ENCODE data around the gene C11orf68.

The C11orf68 gene

DNA sequence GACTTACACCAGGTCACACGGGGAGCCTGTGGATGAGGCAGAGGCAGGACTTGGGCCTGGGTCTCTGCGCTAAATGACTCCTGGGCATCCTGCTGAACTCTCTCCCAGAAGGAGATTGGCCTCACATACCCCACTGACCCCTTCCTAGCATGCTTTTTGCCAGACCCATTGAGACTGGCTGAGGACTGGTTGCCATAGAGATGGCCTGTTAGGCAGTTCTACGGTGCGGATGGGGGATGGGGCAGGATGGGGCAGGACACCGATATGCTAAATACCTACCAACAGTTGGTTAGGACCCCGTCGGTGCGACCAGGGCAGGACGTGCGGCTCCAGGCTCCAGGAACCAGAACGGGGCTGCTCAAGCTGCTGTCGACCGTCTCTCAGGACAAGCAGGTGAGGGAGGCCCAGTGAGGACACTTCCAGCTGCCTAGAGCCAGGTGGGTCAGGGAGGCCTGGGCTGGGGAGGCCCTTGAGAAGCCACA is 26.6 kb upstream of the C11orf68 start, which contains the start of gene TSGA10IP:
TSGA10IP (plus strand) TSS at position 51 of the 482 bp plus-strand sequence; CDS start at position 247, 196 bp downstream.
- no peak for DNase-seq (ENCODE audit: extremely low spot score, insufficient read length, low read depth)
- no peak for FAIRE-seq

DNA sequence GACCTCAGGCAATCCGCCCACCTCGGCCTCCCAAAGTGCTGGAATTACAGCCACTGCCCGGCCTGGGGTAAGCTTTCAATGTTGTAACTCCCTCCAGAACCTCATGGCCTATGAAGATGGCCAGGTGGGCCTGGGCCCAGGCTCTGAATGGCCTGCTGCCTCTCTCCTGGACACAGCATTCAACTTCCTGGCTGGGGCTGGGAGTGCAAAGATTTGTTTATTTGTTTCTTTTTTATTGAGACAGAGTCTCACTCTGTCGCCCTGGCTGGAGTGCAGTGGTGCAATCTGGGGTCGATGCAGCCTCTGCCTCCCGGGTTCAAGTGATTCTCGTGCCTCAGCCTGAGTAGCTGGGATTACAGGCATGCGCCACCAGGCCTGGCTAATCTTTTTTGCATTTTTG is 25.9 kb upstream of the C11orf68 start:
- DNase-seq (ENCODE audit: extremely low spot score, insufficient read length, low read depth) = no peak
- no peak for FAIRE-seq

DNA sequence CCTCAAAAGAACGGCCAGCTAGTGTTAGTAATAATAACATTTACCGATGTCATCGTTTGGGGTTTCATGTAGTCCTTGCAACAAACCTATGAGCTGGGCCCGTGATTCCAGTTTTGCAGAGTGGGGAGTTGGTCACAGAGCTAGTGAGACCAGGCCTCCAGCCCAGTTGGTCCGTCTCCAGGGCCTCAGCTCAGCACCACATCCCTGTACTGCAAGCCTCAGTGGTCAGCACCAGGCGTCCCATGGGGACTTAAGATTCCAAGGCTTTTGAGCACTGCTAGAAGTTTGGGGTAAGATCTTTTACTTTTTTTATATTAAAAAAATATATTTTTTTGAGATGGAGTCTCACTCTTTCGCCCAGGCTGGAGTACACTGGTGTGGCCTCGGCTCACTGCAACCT is 25.3 kb upstream of the C11orf68 start:
- no peak for FAIRE-seq
- no peak for DNase-seq (ENCODE audit: extremely low spot score, insufficient read length, low read depth)

DNA sequence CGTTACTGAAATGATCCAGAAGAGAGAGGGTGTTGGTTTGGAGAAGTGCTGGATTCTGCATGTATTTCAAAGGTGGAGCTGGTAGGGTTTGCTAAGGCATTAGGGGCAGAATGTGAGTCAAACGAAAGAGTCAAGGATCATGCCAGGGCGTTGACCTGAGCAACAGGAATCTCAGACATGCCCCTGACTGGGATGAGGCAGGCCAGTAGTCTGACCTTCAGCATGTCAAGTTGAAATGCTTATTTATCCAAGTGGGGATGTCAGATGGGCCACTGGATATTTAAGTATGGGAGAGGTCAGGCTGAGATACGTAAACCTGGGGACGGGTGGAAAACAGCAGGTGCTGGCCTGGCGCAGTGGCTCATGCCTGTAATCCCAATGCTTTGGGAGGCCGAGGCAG is 23.7 kb upstream of the C11orf68 start:
- DNase-seq (ENCODE audit: extremely low spot score, insufficient read length, low read depth) (no peak), FAIRE-seq (no peak)

DNA sequence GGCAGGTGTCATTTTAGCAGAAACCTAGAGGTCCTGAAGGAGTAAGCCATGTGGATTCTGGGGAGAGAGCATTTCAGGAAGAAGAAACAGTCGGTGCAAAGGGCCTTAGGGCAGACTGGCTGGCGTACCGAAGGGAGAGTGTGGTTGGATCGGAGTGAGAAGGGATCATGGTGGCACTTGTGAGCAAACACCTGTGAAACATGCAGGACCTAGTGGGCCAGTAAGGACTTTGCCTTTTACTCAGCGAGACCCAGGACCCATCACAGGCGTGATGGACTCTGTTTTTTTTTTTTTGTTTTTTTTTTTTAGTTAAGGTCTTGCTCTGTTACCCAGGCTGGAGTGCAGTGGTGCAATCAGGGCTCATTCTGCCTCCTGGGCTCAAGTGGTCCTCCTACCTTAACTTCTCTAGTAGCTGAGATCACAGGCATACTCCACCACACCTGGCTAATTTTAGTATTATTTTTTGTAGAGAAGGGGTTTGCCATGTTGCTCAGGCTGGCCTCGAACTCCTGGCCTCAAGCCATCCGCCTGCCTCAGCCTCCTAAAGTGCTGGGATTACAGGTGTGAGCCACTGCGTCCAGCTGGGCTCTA is 23.0 kb upstream of the C11orf68 start:
- FAIRE-seq (no peak), DNase-seq (ENCODE audit: extremely low spot score, insufficient read length, low read depth) (no peak)

DNA sequence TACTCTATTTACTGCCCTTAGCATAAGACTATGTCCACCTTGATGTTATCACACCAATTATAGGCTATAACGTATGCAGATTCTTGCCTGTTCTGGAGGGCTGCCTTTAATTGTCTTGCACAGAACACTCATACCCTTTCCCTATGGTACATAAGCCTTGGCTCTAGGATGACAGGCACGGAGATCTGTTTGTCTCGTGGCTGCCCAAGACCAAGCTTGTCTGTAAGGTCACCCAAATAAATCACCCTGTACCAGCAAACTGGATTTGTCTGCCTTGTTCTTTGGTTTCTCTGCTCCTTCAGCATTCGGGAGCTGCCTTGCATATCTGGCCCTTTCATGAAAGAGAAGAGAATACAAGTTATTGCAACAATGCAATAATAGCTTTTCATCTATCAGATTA is 18.9 kb upstream of the C11orf68 start:
- FAIRE-seq (no peak), DNase-seq (ENCODE audit: extremely low spot score, insufficient read length, low read depth) (no peak)

DNA sequence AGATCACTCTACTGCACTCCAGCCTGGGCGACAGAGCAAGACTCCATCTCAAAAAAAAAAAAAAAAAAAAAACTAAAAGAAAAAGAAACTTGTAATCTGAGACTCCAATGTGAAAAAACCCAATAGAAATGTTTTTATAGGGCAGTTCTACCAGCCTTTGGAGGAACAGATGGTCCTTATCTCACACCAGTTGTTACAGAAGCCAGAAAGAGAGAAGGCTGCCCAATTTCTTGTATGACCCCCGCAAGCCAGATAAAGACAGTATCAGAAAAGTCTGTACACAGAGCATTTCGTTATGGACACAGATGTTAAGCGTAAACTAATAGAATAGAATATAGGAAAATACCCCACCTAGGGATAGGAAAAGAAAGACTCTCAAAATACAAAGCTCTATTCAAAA is 15.2 kb upstream of the C11orf68 start:
- DNase-seq (ENCODE audit: extremely low spot score, insufficient read length, low read depth) (no peak), FAIRE-seq (no peak)

DNA sequence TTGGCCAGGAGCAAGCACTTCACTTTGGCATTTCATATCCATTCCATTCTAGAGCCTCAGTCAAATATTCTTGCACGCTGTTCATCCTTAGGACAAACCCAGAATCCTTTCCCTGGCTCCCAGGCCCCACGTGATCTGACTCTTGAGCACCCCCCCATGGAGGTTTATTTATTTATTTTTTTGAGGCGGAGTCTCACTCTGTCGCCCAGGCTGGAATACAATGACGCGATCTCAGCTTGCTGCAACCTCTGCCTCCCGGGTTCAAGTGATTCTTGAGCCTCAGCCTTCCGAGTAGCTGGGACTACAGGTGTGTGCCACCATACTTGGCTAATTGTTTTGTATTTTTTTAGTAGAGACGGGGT is 13.7 kb upstream of the C11orf68 start:
- no peak for FAIRE-seq

DNA sequence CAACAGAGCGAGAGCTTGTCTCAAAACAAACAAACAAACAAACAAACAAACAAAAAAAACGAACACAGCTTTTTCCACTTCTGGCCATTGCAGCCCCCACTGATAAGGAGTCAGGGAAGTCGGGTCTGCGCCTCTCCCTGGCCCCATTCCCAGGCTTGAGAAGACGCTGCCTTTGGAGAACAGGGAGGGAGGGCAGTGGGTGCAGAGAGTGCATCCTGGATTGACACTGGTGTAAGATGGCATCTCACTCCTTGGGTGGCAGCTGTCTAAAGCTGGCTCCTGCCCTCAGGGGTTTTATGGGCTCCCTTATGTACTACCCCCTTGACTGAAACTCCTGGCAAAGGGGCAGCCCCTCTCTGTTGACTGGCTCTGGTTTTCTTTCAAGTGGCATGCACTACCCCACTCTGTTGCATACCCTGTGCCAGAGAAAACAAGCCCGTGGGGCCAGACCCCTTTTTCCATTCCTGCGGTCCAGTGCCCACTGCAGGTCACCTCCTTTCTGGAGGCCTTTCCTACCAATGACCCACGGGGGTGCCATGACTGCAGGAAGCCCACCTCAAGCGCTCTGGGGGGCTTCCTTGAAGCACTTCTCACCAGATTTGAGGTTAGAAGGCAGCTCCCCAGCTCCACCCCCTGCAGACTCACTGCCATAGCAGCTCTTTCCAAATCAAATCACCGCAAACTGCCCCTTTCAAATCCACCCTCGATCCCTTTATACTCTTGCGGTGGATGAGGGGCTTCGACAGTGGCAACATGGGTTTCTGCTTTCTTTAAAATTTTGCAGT is 13.1 kb upstream of the C11orf68 start:
- FAIRE-seq = no peak
- DNase-seq (ENCODE audit: extremely low spot score, insufficient read length, low read depth) = no peak

More for the DNA sequence above, 13.7 kb upstream of the C11orf68 start:
- DNase-seq (ENCODE audit: extremely low spot score, insufficient read length, low read depth) = no peak

DNA sequence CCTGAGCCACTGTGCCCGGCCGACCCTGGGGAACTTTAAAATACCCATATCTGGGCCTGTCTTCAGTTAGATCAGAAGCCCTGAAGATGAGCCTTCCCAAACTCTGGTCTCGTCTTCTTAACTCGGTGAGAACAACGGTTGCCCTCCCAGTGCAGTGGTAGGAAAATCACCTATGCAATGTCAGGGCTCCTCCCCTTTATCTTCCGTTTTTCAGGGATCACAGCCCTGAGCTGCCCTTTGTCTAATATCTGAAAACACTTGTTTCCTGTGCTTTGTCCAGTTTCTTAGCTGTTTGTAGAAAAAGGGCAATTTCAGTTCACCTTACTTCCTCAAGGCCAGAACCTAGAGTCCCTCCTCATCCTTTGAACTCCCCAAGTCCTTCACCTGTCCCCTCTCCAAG is 9.8 kb upstream of the C11orf68 start:
- DNase-seq (ENCODE audit: extremely low spot score, insufficient read length, low read depth) (no peak), FAIRE-seq (peak; percentile 69)

DNA sequence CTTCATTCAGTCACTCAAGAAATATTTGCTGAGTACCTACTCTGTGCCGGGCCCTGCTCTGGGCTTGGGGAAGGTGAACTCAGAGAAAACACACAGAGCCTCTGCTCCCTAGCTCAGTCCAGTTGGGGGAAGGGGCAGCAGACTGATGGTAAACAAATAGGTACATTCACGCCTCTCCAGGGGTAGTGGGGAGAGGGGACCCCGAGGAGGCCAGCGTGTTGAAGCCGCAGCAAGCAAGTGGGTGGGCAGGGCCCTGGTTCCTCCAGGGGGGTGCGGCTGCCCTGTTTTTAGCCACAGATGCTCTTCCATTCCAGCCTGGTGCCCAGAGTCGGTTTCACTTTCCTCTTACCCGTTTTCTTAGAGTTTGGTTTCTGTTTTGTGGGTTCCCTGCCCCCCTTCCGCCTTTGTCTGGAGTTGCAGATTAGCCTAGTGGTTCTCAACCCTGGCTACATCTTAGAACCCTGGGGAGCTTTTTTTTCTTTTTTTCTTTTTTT is 9.1 kb upstream of the C11orf68 start:
- peak; percentile 76 for DNase-seq (ENCODE audit: extremely low spot score, insufficient read length, low read depth)
- peak; percentile 93 for FAIRE-seq

DNA sequence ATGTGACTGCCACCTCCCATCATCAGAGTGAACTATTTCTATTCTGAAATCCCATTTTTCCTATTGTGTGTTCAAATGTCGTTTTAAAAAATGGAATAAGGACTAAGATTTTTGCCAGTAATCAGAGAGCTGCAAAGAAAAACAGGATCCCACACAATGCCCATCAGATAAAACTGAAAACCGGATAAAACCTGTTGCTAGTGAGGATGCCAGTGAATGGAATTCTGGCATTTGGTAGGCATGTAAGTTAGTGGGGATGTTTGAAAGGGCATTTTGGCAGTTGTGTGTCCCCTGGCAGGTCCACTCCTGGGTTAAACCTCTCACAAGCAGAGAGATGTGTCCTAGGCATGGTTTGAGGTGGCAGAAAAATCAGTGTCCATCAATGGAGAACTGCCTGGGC is 6.5 kb upstream of the C11orf68 start:
- no peak for FAIRE-seq
- no peak for DNase-seq (ENCODE audit: extremely low spot score, insufficient read length, low read depth)

DNA sequence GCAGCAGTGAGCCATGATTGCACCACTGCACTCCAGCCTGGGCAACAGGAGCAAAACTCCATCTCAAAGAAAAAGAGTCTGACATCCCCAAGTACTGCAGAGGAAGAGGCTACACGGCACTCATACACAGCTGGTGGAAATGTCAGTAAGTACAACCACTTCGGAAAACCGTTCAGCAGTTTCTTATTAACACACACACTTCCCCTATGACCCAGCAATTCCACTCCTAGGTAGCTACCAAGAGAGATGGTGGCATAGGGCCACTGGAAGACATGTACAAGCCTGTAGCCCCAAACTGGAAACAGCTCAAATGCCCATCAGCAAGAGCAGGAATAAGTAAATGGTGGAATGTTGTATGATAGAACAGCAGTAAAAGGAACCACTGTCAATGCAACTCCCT is 3.7 kb upstream of the C11orf68 start:
- no peak for FAIRE-seq

DNA sequence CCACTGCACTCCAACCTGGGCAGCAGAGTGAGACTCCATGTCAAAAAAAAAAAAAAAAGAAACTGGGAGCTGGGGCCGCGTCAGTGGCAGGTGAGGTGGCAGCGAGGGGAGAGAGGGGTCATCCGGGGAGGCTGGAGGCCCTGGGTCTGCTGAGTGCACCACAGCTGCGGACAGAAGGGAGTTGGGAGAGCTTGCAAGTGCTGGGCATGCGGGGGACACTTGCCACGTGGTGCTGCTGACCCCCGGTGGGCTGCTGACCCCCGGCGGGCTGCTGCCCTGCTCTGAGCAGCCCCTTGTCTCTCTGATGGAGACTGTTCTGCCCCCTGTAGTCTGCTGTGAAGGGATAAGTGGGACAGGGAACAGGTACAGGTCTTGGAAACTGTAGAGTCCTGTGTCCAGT is 3.0 kb upstream of the C11orf68 start:
- no peak for DNase-seq (ENCODE audit: extremely low spot score, insufficient read length, low read depth)
- FAIRE-seq = no peak

More for the DNA sequence above, 3.7 kb upstream of the C11orf68 start:
- DNase-seq (ENCODE audit: extremely low spot score, insufficient read length, low read depth) = no peak

DNA sequence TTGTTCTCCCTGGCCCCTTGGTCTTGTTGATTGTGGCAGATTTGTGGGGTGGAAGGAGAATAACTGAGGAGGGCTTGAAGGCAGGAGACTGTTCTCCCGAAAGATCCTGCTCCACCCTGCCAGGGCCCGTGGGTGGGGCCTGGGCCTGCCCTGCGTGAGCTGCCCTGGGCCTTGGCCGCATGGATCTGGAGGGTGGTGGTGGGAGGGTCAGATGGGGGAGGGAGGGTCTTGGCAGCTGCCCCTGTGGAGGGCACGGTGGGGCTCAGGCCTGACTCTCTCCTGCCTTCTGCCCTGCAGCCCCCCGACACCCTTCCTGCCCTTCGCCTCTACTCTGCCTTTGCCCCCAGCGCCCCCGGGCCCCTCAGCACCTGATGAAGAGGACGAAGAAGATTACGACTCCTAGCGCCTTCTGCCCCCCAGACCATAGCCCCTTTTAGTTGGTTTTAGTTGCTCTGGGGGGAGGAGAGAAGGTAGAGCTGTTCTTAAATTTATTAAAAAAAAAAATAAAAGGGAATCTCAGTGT is 2.2 kb upstream of the C11orf68 start:
- DNase-seq (ENCODE audit: extremely low spot score, insufficient read length, low read depth) = no peak
- FAIRE-seq = no peak

DNA sequence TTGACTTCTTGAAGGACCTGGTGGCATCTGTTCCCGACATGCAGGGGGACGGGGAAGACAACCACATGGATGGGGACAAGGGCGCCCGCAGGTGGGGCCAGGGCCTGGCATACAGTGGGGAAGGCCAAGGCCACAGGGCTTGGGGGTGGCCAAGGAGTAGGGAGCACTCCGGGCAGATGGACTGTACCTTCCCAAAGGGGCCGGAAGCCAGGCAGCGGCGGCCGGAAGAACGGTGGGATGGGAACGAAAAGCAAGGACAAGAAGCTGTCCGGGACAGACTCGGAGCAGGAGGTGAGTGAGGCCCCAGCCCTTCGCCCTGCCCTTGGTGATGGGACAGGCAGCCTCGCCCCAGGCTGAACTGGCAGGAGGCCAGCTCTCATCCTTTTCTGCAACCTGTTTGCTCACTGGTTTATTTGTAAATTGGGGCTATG is 1.5 kb upstream of the C11orf68 start:
- no peak for FAIRE-seq
- no peak for DNase-seq (ENCODE audit: extremely low spot score, insufficient read length, low read depth)

DNA sequence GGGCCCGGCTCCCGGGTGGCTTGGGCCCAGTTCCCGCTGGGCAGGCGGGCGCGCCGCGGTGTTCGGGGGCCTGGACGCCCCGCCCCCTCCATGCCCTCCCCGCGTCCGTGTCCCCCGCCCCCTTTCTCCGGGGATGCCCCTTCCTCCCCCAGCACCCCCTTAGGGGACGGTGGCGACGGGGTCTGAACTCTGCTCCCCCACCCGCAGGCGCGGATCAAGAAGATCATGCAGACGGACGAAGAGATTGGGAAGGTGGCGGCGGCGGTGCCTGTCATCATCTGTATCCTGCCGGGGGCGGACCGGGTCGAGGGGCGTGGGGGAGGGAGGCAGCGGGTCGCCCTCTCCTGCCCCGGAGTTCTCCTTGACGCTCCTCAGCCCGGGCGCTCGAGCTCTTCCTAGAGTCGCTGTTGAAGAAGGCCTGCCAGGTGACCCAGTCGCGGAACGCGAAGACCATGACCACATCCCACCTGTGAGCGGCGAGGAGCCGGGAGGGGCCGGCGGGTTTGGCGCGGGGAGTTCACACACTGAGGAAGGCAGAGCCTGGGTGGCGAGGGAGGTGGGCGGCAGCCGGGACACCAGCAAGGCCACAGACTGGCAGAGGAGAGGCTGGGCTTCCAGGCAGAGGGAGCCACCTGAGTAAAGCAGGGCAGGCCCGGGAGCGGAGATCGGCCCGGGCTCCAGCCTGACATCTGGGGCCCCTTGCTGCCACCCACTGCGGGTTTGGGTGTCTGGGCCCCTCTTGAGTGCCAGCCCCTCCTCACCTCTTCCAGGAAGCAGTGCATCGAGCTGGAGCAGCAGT is 910 bp upstream of the C11orf68 start:
- FAIRE-seq (no peak), DNase-seq (ENCODE audit: extremely low spot score, insufficient read length, low read depth) (no peak)

DNA sequence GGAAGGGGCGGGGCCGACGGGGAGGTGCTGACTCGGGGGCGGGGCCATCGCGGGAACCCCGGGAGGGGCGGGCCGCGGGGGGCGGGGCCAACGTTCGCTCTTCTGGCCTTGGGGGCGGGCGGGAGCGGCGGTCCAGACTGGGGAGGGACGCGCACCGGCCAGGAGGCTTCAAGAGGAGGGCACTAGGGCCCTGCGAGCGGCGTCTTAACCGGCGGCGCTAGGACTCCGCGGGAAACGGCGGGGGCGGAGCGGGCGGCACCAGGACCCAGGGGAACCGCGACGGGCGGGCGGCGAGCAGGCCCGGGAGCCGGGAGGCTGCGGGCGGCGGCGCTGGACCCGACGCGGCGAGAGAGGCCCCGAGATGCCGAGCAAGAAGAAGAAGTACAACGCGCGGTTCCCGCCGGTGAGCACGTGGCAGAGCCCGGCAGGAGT is 295 bp upstream of the C11orf68 start, which contains the start of gene DRAP1:
DRAP1 (plus strand) TSS at position 286 of the 432 bp plus-strand sequence; CDS start at position 362, 76 bp downstream.
- peak; percentile 97 for DNase-seq (ENCODE audit: extremely low spot score, insufficient read length, low read depth)
- FAIRE-seq = peak; percentile 73

DNA sequence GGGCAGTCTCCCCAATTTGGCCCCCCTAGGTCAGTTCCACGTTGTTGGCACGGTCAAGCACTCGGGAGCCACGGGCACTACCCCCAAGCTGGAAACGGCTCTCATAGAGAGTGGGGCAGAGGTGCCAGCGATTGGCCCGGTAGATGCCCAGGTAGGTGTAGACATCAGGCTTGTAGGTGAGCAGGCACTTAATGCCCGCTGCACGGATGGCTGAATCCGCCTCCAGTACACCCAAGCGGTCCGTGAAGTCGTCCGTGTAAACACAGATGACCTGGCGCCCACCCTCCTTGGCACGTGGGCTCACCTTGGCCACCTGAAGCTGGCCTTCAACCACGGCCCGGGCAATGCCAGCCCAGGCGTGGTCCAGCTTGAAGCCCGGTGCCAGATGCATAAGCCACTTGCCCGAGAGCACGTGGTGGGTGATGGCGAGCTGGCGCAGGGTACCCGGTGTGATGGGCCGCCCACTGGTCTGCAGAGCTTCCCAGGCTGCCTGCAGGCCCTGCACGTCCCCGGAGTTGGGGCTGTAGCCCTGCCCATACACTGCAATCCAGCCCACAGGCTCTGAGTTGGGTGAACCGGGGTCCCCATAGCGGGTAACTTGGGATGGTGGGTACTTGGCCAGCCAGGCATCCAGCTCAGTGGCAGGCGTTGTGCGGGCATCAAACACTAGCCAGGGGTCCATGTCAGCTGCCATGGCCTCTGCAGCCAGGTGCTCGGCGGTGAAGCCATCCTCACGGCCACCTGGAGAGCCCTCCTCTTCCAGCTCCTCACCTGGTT is 1.2 kb downstream of the C11orf68 start:
- DNase-seq (ENCODE audit: extremely low spot score, insufficient read length, low read depth) (no peak), FAIRE-seq (no peak)

DNA sequence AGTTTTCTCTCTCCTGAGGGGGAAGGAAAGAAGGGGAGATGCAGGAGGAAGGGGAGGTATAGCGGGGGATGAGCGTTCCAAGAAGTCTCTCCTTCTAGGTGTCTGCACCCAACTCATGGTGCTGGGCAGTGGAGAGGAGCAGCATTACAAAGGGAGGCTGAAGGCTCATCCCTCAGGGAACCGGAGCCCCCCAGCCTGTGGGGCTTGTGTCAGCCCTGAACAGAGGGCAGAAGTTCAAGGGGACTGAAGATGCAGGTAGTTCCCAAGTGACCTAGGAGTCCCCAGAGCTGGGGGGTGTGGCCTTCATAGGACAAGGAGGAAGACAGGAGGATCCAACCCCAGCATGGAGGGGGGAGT is 1.8 kb downstream of the C11orf68 start:
- FAIRE-seq (no peak), DNase-seq (ENCODE audit: extremely low spot score, insufficient read length, low read depth) (no peak)
